RPMI8226 (cell line): ENCODE data around the gene TMEM182.

Experiments
- DNase-seq: peaks from one replicate; pipeline ENCODE4 v3.0.0-alpha.2; 2015

TMEM182 gene

GRCh38 chr2:102768892-102769291 lies 7.1 kb downstream of the TMEM182 start:
- DNase-seq: no peak

- DNase-seq: no peak
These were observed 8.7 kb downstream of the TMEM182 start for GRCh38 chr2:102770506-102770905.

DNA sequence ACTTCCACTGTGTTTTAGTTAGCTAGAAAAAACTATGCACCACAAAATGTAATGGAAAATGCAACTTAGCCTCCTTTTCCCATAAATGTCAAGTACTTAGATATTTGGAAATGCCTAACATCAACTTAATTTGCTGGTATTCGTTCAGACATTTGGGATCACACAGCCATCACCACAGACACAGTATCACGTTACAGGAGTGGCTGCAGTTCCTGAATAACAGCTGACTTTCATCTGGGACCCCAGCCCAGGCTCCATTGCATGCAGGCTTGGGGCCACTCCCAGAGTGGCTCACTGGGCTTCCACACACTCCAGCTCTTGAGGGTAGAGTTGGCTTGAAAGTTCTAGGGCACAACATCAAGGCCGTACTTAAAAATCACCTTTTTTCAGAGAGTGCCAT lies 9.3 kb downstream of the TMEM182 start:
- DNase-seq: no peak

- DNase-seq: no peak
These were observed 10.8 kb downstream of the TMEM182 start for GRCh38 chr2:102772659-102773058.

GRCh38 chr2:102773149-102773705 lies 11.4 kb downstream of the TMEM182 start:
- no peak for DNase-seq

DNA sequence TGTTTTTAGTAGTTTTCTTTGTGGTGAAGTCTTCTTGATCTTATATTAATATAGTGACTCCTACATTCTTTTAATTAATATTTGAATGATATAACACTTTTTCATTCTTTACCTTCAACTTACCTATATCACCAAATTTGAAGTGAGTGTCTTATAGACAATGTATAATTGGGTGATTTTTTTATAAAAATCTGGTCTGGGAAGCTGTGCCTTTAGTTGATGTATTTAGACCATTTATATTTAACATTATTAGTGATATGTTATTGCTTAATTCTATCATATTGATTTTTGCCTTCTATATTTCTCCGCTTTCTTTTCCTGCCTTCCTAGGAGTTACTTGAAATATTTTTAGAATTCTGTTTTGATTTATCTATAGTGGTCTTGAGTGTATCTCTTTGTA lies 16.4 kb downstream of the TMEM182 start:
- DNase-seq: no peak

DNA sequence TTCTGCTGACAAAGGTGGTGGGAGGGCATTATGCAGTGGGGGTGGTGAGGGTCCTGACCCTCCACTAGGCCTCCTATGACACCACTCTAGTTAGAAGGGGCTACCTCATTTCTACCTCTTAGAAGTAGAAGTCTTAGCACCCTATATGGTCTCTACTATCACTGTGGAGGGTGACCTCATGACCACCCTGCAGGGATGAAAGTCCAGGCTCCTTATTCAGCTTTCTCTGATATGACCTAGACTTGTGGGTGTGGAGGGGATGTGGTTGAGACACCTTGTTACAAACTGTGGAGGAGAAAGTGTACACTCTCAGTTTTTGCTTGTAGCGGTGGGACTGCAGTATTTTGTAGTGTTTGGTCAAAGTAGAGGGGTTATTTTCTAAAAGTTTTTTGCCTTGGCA lies 18.6 kb downstream of the TMEM182 start:
- DNase-seq: no peak

GRCh38 chr2:102782187-102782586 lies 20.4 kb downstream of the TMEM182 start:
- no peak for DNase-seq

DNA sequence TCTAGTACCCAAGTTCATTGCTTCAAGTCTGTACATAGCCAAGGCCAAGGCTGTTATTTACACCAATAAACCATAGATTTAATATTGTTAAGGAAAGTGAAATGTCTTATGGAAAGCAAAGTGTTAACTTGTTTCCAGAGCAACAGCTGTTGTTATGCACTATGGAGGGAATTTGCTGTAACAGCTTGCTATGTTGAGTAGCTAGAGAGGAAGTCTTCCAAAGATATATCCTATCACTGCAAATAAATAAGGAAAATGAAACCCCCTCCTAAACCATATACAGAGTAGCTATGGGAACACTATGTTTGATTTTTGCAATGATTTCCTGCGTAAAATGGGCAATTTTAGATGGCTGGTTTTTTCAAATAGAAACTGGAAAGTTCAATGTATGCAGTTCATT lies 21.1 kb downstream of the TMEM182 start:
- no peak for DNase-seq

DNA sequence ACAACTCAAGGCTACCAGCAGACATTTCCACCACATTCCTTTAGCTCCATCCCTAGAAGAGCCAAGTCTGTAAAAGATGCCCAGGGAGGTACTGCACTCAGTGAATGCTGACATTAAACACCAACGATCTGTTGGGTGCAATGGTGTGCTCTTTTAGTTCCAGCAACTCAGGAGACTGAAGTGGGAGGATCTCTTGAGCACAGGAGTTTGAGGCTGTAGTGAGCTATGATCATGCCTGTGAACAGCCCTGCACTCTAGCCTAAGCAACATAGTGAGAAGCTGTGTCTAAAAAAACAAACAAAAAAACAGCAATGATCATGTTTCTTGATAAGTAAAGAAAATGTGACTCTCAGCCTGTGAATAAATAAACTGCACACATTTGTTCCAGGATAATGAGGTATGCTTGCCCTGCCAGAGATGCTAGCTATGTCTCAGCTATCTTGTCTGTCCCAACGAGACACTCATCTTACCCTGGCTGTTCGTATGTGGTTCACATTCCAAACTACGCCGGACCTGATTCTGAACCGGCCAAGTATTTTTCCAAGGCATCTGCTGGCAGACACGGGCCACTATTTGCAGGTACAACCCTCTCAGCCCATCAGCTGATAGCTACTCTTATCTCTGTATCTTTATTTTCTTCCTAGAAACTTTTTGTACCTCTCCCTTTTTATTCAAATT lies 21.8 kb downstream of the TMEM182 start:
- DNase-seq: no peak

- DNase-seq: no peak
These were observed 23.1 kb downstream of the TMEM182 start for GRCh38 chr2:102784940-102785339.

- DNase-seq: no peak
These were observed 26.5 kb downstream of the TMEM182 start for GRCh38 chr2:102788216-102788884.

GRCh38 chr2:102788885-102789260 lies 27.0 kb downstream of the TMEM182 start:
- no peak for DNase-seq

DNA sequence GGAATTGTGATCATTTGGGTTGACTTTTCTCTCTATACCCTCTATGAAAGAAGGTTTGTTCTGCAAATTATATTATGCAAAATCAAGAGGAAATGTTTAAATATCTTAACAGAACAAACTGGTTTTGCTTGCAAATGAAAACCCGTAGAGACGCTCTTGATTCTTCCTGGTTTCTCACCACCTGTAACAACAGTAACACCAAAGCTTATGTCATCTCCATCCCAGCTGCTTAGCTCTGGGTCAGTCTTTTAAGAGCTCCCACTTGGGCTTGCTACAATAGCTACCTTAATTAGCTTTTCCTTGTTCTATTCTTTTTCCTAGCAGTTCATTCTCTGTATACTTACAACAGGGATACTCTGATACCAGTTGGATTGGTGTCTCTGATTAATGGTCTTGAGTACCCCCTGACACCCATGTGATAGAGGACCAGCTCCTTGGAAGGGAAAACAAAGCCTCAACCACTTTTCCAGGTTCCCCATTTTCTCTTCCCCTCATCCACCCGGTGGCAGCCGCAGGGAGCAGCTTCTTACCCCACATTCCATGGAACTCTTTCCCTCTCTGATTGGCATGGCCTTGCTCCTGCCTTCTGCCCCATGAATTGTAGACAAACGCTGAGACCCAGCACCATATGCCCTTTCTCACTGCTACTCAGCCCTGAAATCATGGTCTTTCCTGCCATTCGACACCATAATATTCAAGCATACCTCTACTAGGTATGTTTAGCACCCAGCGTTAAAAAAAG lies 27.7 kb downstream of the TMEM182 start:
- DNase-seq: no peak

GRCh38 chr2:102790091-102790455 lies 28.2 kb downstream of the TMEM182 start:
- DNase-seq: no peak

- no peak for DNase-seq
These were observed 30.9 kb downstream of the TMEM182 start for GRCh38 chr2:102792568-102793208.

DNA sequence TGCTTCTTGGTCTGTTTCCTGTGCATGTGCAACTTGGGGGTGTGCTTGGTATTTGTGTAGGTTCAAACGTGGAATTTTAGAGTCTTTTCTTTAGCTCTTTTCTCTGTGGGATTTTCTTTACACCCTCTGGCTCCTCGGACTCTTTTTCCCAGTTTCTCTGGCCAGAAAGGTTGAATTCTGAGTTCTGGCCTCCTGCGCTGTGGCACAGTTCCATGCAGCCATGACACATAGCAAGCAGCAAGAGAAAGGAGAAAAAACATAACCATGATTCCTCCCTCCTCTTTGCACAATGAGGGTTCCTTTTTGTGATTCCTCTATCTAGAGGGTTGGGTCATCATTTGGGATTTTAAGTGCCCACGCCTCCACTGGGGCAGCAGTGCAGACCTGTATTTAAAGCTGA lies 33.8 kb downstream of the TMEM182 start:
- DNase-seq: no peak

DNA sequence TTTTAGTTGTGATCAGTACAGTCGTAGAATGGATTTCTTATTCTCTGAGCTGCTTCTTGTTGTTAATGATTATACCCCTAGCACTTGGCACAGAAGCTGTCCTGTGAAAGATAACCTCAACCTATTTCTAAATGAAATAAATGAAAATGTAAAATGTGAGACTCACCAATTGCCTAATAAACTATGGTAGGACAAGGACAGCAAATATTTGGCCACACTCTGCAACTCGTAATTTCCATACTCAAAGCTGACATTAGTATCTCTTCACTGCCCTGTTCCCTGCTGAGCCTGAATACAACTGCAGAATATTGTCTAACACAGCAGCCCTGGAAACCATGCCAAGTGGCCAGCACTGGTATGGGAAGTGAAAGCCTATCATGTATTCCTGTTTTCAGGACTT lies 34.5 kb downstream of the TMEM182 start:
- DNase-seq: no peak

- DNase-seq: no peak
These were observed 35.7 kb downstream of the TMEM182 start for GRCh38 chr2:102797486-102797885.

DNA sequence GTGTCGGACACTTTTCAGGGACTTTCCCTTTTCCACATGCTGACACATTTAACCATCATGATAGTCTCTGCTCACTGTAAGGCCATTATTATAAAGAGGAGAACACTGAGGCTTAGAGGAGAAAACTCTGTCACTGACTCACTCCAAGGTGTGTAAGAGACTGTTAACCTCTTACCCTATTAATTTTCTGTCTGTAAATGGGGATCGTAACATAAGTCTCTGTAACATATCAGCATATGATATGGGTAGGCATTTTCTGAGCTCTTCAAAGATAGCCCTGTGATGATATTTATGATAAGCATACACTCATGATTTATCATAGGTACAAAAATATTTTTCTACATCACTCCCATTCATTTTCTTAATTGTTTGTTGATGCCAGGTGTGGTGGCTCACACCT lies 36.4 kb downstream of the TMEM182 start:
- DNase-seq: no peak

GRCh38 chr2:102801098-102801718 lies 39.4 kb downstream of the TMEM182 start:
- DNase-seq: no peak

- DNase-seq: no peak
These were observed 40.2 kb downstream of the TMEM182 start for GRCh38 chr2:102801858-102802699.
